ENCODE data around the gene SDK1. TPM values are rescaled to one million over a fixed set of nuclear protein-coding genes. Genes with fewer than 3 reads are reported as not detected.

SDK1 gene
- total RNA-seq, 1 donor from 2014 or later = 0.26 TPM

GRCh38 chr7:3641582-3641981 is 340.5 kb downstream of the SDK1 start:
- no peak overlapping the region for H3K4me3 ChIP-seq (ENCODE audit: low read depth, low read length)
- no peaks in the 10 kb centered on the region for H3K36me3 ChIP-seq (ENCODE audit: control insufficient read depth, insufficient read depth, low read length)
- no peak for DNase-seq (ENCODE audit: low read depth)
- peak; percentile 23 for FAIRE-seq
- H3K27me3 ChIP-seq (ENCODE audit: control insufficient read depth, insufficient read depth, low read length) = no peaks in the 10 kb centered on the region
- TF ChIP-seq CTCF (IDR thresholded peaks at IDR 0.05; ENCODE audit: insufficient read depth, low read length, severe bottlenecking) = no peak

- Histone ChIP-seq H3K27me3 (ENCODE audit: control insufficient read depth, insufficient read depth, low read length) (no peaks in the 10 kb centered on the region), H3K4me3 (ENCODE audit: low read depth, low read length) (no peak overlapping the region), H3K36me3 (ENCODE audit: control insufficient read depth, insufficient read depth, low read length) (no peaks in the 10 kb centered on the region)
- peak; percentile 83 for FAIRE-seq
- DNase-seq (ENCODE audit: low read depth) = no peak
- no peak for TF ChIP-seq CTCF (IDR thresholded peaks at IDR 0.05; ENCODE audit: insufficient read depth, low read length, severe bottlenecking)
Observed at GRCh38 chr7:3643091-3643490, 342.0 kb downstream of the SDK1 start.

GRCh38 chr7:3648276-3648675 is 347.2 kb downstream of the SDK1 start:
- no peak for FAIRE-seq
- DNase-seq (ENCODE audit: low read depth) = peak; percentile 62
- Histone ChIP-seq H3K4me3 (ENCODE audit: low read depth, low read length) (no peak overlapping the region), H3K27me3 (ENCODE audit: control insufficient read depth, insufficient read depth, low read length) (no peaks in the 10 kb centered on the region), H3K36me3 (ENCODE audit: control insufficient read depth, insufficient read depth, low read length) (no peaks in the 10 kb centered on the region)
- no peak for TF ChIP-seq CTCF (IDR thresholded peaks at IDR 0.05; ENCODE audit: insufficient read depth, low read length, severe bottlenecking)

- no peak for TF ChIP-seq CTCF (IDR thresholded peaks at IDR 0.05; ENCODE audit: insufficient read depth, low read length, severe bottlenecking)
- no peaks in the 10 kb centered on the region for H3K36me3 ChIP-seq (ENCODE audit: control insufficient read depth, insufficient read depth, low read length)
- DNase-seq (ENCODE audit: low read depth) = peak; percentile 10
- no peaks in the 10 kb centered on the region for H3K27me3 ChIP-seq (ENCODE audit: control insufficient read depth, insufficient read depth, low read length)
- no peak for FAIRE-seq
- H3K4me3 ChIP-seq (ENCODE audit: low read depth, low read length) = no peak overlapping the region
Observed at GRCh38 chr7:3649250-3649649, 348.2 kb downstream of the SDK1 start.

GRCh38 chr7:3649678-3650440 is 348.8 kb downstream of the SDK1 start:
- DNase-seq (ENCODE audit: low read depth) (no peak), FAIRE-seq (no peak)
- Histone ChIP-seq H3K4me3 (ENCODE audit: low read depth, low read length) (no peak overlapping the region), H3K27me3 (ENCODE audit: control insufficient read depth, insufficient read depth, low read length) (no peaks in the 10 kb centered on the region), H3K36me3 (ENCODE audit: control insufficient read depth, insufficient read depth, low read length) (no peaks in the 10 kb centered on the region)
- TF ChIP-seq CTCF (IDR thresholded peaks at IDR 0.05; ENCODE audit: insufficient read depth, low read length, severe bottlenecking) = no peak

GRCh38 chr7:3650844-3651243 is 349.8 kb downstream of the SDK1 start:
- H3K36me3 ChIP-seq (ENCODE audit: control insufficient read depth, insufficient read depth, low read length) = no peaks in the 10 kb centered on the region
- no peak overlapping the region for H3K4me3 ChIP-seq (ENCODE audit: low read depth, low read length)
- H3K27me3 ChIP-seq (ENCODE audit: control insufficient read depth, insufficient read depth, low read length) = no peaks in the 10 kb centered on the region
- DNase-seq (ENCODE audit: low read depth) = peak; percentile 37
- no peak for FAIRE-seq
- no peak for TF ChIP-seq CTCF (IDR thresholded peaks at IDR 0.05; ENCODE audit: insufficient read depth, low read length, severe bottlenecking)
